Loucy (cell line): Measurements from ENCODE around the gene DHRS7C.
"Not testable (repeated sequence)": the region's sequence is repeated elsewhere in the genome, so short reads cannot be mapped to it uniquely, and the experiment has no call there.

Source experiments
- H2AFZ ChIP-seq: fragments of 200-600 bp; sonication (generic); 2 replicates; pipeline ENCODE4 v1.6.0; 2016; ENCODE audit warnings: antibody characterized with exemption, mild to moderate bottlenecking, low read length, moderate library complexity
- H3F3A ChIP-seq: fragments of 200-600 bp; 2 replicates; pipeline ENCODE4 v1.6.0; 2016; ENCODE audit warnings: antibody characterized with exemption, low read depth, mild to moderate bottlenecking
- H3K27me3 ChIP-seq: fragments of 200-600 bp; sonication (generic); 2 replicates; pipeline ENCODE4 v1.6.1; 2014; ENCODE audit warnings: low read length, mild to moderate bottlenecking; ENCODE audit not compliant: insufficient read depth, poor library complexity, severe bottlenecking
- H3K36me3 ChIP-seq: fragments of 200-600 bp; sonication (generic); 2 replicates; pipeline ENCODE4 v1.6.1; 2016; ENCODE audit warnings: low read length; ENCODE audit not compliant: insufficient read depth
- H3K4me1 ChIP-seq: fragments of 200-600 bp; sonication (generic); 2 replicates; pipeline ENCODE4 v1.5.1; 2014; ENCODE audit warnings: low read length, mild to moderate bottlenecking; ENCODE audit not compliant: insufficient read depth, poor library complexity, severe bottlenecking
- H3K4me2 ChIP-seq: fragments of 200-600 bp; sonication (generic); 2 replicates; pipeline ENCODE4 v1.6.0; 2014; ENCODE audit warnings: antibody characterized with exemption, low read length, low read depth, mild to moderate bottlenecking; ENCODE audit not compliant: poor library complexity, severe bottlenecking
- H3K4me3 ChIP-seq: fragments of 200-600 bp; sonication (generic); 2 replicates; pipeline ENCODE4 v1.5.1; 2014; ENCODE audit warnings: low read length, mild to moderate bottlenecking, mixed read lengths; ENCODE audit not compliant: poor library complexity, severe bottlenecking
- H3K79me2 ChIP-seq: fragments of 200-600 bp; sonication (generic); 2 replicates; pipeline ENCODE4 v1.6.1; 2014; ENCODE audit warnings: low read length; ENCODE audit not compliant: insufficient read depth
- H3K9ac ChIP-seq: fragments of 200-600 bp; sonication (generic); 2 replicates; pipeline ENCODE4 v1.6.0; 2014; ENCODE audit warnings: mild to moderate bottlenecking, low read depth, low read length, moderate library complexity; ENCODE audit not compliant: poor library complexity, severe bottlenecking
- H3K9me2 ChIP-seq: fragments of 200-600 bp; sonication (generic); replicated peaks from 2 replicates; pipeline ENCODE4 v1.6.1; 2016; ENCODE audit warnings: low read depth, low read length, mixed read lengths
- H3K9me3 ChIP-seq: fragments of 200-600 bp; sonication (generic); 2 replicates; pipeline ENCODE4 v1.6.1; 2014; ENCODE audit warnings: mild to moderate bottlenecking, antibody characterized with exemption, low read length, low read depth; ENCODE audit not compliant: insufficient read depth
- H4K20me1 ChIP-seq: fragments of 200-600 bp; sonication (generic); 2 replicates; pipeline ENCODE4 v1.6.0; 2014; ENCODE audit warnings: antibody characterized with exemption, low read length, mild to moderate bottlenecking; ENCODE audit not compliant: insufficient read depth, poor library complexity, severe bottlenecking
- CTCF ChIP-seq: fragments of 200-600 bp; sonication (generic); conservative IDR thresholded peaks from 2 replicates; pipeline ENCODE4 v1.5.1; 2014; ENCODE audit warnings: mild to moderate bottlenecking, antibody characterized with exemption, low read length
- EZH2phosphoT487 ChIP-seq: fragments of 200-600 bp; IDR thresholded peaks from 2 replicates; pipeline ENCODE4 v1.6.1; 2018; ENCODE audit warnings: antibody characterized with exemption, mild to moderate bottlenecking, moderate library complexity, borderline replicate concordance

Gene DHRS7C

GRCh38 chr17:9784544-9784943 lies 6.8 kb downstream of the DHRS7C start:
- H3K4me2 ChIP-seq: no peak overlapping the region

GRCh38 chr17:9783465-9783864 lies 7.9 kb downstream of the DHRS7C start:
- not testable (repeated sequence) for H3K79me2 ChIP-seq, H3K4me3 ChIP-seq, H3K9ac ChIP-seq, H3K9me3 ChIP-seq, H3K27me3 ChIP-seq, H4K20me1 ChIP-seq, H3K4me2 ChIP-seq, H2AFZ ChIP-seq, H3K4me1 ChIP-seq, H3K36me3 ChIP-seq, H3K9me2 ChIP-seq, H3F3A ChIP-seq

More at GRCh38 chr17:9784544-9784943, 6.8 kb downstream of the DHRS7C start:
- Histone ChIP-seq H3K9me2 (no peaks in the 10 kb centered on the region), H3K4me3 (no peak overlapping the region), H3K9ac (no peak overlapping the region), H4K20me1 (no peaks in the 10 kb centered on the region), H3K79me2 (no peaks in the 10 kb centered on the region), H3K4me1 (no peaks in the 10 kb centered on the region), H3K36me3 (no peaks in the 10 kb centered on the region), H2AFZ (no peak overlapping the region), H3K27me3 (no peaks in the 10 kb centered on the region), H3F3A (no peaks in the 10 kb centered on the region), H3K9me3 (no peaks in the 10 kb centered on the region)
- TF ChIP-seq EZH2phosphoT487 (no peak), CTCF (no peak)

- H4K20me1 ChIP-seq: no peaks in the 10 kb centered on the region
- H3K36me3 ChIP-seq: no peaks in the 10 kb centered on the region
- no peak overlapping the region for H3K9ac ChIP-seq
These were observed 8.3 kb downstream of the DHRS7C start for GRCh38 chr17:9783050-9783449.

More at GRCh38 chr17:9783050-9783449, 8.3 kb downstream of the DHRS7C start:
- Histone ChIP-seq H3K79me2 (no peaks in the 10 kb centered on the region), H3K4me3 (no peak overlapping the region), H3K9me3 (no peaks in the 10 kb centered on the region), H3K4me1 (no peaks in the 10 kb centered on the region), H3F3A (no peaks in the 10 kb centered on the region), H3K27me3 (no peaks in the 10 kb centered on the region), H3K9me2 (no peaks in the 10 kb centered on the region), H2AFZ (no peak overlapping the region), H3K4me2 (no peak overlapping the region)
- TF ChIP-seq CTCF: no peak
- no peak for TF ChIP-seq EZH2phosphoT487
